GM10266 (cell line): Measurements from ENCODE around the gene MRPL44.

Source experiments
- DNase-seq: peaks from one replicate; pipeline ENCODE4 v3.0.0; 2012; ENCODE audit errors: extremely low spot score
- CTCF ChIP-seq: IDR thresholded peaks from 2 replicates; pipeline ENCODE4 v1.5.1; 2012; ENCODE audit warnings: mild to moderate bottlenecking, low read depth; ENCODE audit not compliant: control insufficient read depth, insufficient read depth; ENCODE audit errors: missing control alignments

MRPL44 gene

DNA sequence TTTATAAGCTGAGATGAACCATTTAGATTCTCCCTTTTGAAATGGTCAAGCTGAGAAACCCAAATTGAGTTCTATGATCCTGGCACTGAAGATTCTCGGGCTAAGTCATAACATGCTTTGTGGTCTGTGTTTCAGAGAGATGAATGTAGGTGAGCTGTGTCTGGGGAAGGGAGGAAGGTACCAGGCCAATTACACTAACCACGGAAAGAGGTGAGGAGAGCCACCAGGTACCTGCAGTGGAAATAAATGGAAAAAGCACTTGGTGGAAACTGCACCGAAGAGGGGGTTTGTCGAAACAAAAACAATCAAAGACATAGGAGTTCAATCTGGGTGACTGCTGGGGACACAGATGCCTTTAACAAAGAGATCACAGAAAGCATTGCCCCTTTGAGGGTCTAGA, 963 bp upstream of the MRPL44 start:
- no peak for TF ChIP-seq CTCF
- no peak for DNase-seq

DNA sequence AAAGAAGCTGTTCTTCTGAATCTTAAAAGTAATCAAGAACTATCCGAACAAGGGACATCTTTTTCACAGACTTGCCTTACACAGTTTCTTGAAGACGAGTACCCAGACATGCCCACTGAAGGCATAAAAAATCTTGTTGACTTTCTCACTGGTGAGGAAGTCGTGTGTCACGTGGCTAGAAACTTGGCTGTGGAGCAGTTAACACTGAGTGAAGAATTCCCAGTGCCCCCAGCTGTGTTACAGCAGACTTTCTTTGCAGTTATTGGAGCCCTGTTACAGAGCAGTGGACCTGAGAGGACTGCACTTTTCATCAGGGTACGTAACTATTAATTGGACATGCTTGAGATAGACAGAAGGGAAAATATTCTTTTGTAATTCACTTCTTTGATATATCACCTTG, 2.4 kb downstream of the MRPL44 start:
- TF ChIP-seq CTCF = no peak
- no peak for DNase-seq

DNA sequence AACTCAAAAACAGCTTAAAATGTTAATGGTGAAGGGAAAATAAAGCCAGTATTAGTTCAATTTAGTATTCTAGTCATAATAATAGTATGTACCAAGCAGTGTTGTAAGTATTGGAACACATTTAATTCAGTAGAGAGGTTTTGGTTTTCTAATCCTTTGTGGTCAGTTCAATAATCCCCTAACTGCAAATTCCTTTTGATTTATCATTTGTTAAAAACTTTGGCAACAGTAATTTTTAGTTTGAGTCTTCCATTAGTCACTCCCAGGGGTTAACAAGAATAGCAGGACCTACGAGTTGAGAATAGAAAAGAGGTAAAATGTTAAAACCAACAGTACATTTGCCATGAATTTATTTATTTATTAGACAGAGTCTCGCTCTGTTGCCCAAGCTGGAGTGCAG, 10.7 kb downstream of the MRPL44 start:
- no peak for DNase-seq
- no peak for TF ChIP-seq CTCF

GRCh38 chr2:223969315-223969714, 12.1 kb downstream of the MRPL44 start:
- DNase-seq = no peak
- no peak for TF ChIP-seq CTCF

GRCh38 chr2:223969856-223970255, 12.6 kb downstream of the MRPL44 start:
- DNase-seq = no peak
- no peak for TF ChIP-seq CTCF

GRCh38 chr2:223970343-223971128, 13.3 kb downstream of the MRPL44 start:
- peak; percentile 83 for TF ChIP-seq CTCF
- DNase-seq = peak; percentile 35

- TF ChIP-seq CTCF = no peak
- DNase-seq = no peak
Observed at GRCh38 chr2:223971731-223972130, 14.5 kb downstream of the MRPL44 start.
